Fibroblast of villous mesenchyme (primary cell): ENCODE data around the gene RNF25. TPM values are rescaled to one million over a fixed set of nuclear protein-coding genes. Genes with fewer than 3 reads are reported as not detected.

Experiments
- DNase-seq: peaks from one replicate; pipeline ENCODE4 v3.0.0-alpha.2; 2010; ENCODE audit warnings: low read depth
- H3K4me3 ChIP-seq: 2 replicates; pipeline ENCODE4 v1.5.1; 2011; ENCODE audit warnings: low read depth, mild to moderate bottlenecking, low read length
- CTCF ChIP-seq: IDR thresholded peaks from 2 replicates; pipeline ENCODE4 v1.5.1; 2012; ENCODE audit warnings: low read depth, mild to moderate bottlenecking, low read length; ENCODE audit not compliant: insufficient read depth
- total RNA-seq: library from RNA; depleted of rRNA; stranded (reverse); fragments of >200 nt; gene quantifications from 2 replicates; pipeline ENCODE4 v1.2.3, GENCODE V29; 2012

Gene RNF25
- total RNA-seq, 1 donor = 38.4 TPM

- DNase-seq = no peak
- TF ChIP-seq CTCF = no peak
- no peak overlapping the region for H3K4me3 ChIP-seq
These were observed 44.3 kb upstream of the RNF25 start for GRCh38 chr2:218716070-218716469.

- no peak for TF ChIP-seq CTCF
- H3K4me3 ChIP-seq = no peak overlapping the region
- DNase-seq = no peak
These were observed 42.1 kb upstream of the RNF25 start for GRCh38 chr2:218713922-218714321.

- no peak for TF ChIP-seq CTCF
- peak overlapping the region; percentile 95 for H3K4me3 ChIP-seq
- peak; percentile 58 for DNase-seq
These were observed 39.7 kb upstream of the RNF25 start for GRCh38 chr2:218711550-218711929.

- peak; percentile 96 for DNase-seq
- peak within 1 kb of the TSS; percentile 95 for H3K4me3 ChIP-seq
- TF ChIP-seq CTCF = peak; percentile 73
These were observed 39.1 kb upstream of the RNF25 start, which contains the start of gene TTLL4 for GRCh38 chr2:218710687-218711549. Gene TTLL4 (plus strand): TSS chr2:218710835. CDS start chr2:218737677, 26,842 bp downstream.

- DNase-seq = no peak
- no peak for TF ChIP-seq CTCF
These were observed 38.5 kb upstream of the RNF25 start for GRCh38 chr2:218710334-218710686.

GRCh38 chr2:218709908-218710307, 38.1 kb upstream of the RNF25 start:
- no peak for DNase-seq
- TF ChIP-seq CTCF = no peak
- peak overlapping the region; percentile 58 for H3K4me3 ChIP-seq

More at GRCh38 chr2:218710334-218710686, 38.5 kb upstream of the RNF25 start:
- peak overlapping the region; percentile 58 for H3K4me3 ChIP-seq

- TF ChIP-seq CTCF = no peak
- no peak overlapping the region for H3K4me3 ChIP-seq
- DNase-seq = no peak
These were observed 36.3 kb upstream of the RNF25 start for GRCh38 chr2:218708086-218708485.
